HG03060 (cell line): Measurements from ENCODE around the gene ZC3H13.
"Not testable (repeated sequence)": the region's sequence is repeated elsewhere in the genome, so short reads cannot be mapped to it uniquely, and the experiment has no call there.

Experiments
- ATAC-seq: cut with Tn5 transposase; IDR thresholded peaks from one replicate; pipeline ENCODE4 v1.9.1; 2021; ENCODE audit warnings: low read depth, moderate number of reproducible peaks; ENCODE audit not compliant: unreplicated experiment

ZC3H13 gene

GRCh38 chr13:46010148-46010547 is 42.4 kb downstream of the ZC3H13 start:
- ATAC-seq = no peak

GRCh38 chr13:46008631-46009030 is 43.9 kb downstream of the ZC3H13 start:
- no peak for ATAC-seq

- no peak for ATAC-seq
Measured at GRCh38 chr13:46006688-46007452, 45.7 kb downstream of the ZC3H13 start.

- ATAC-seq = no peak
Measured at GRCh38 chr13:46004491-46004890, 48.1 kb downstream of the ZC3H13 start.

- ATAC-seq = no peak
Measured at GRCh38 chr13:45996631-45997030, 55.9 kb downstream of the ZC3H13 start.

GRCh38 chr13:45995245-45995644 is 57.3 kb downstream of the ZC3H13 start:
- ATAC-seq = no peak

- no peak for ATAC-seq
Measured at GRCh38 chr13:45994752-45995151, 57.8 kb downstream of the ZC3H13 start.

GRCh38 chr13:45989607-45990006 is 62.9 kb downstream of the ZC3H13 start:
- ATAC-seq = no peak

GRCh38 chr13:45981127-45981526 is 71.4 kb downstream of the ZC3H13 start:
- ATAC-seq = not testable (repeated sequence)

- no peak for ATAC-seq
Measured at GRCh38 chr13:45975337-45975736, 77.2 kb downstream of the ZC3H13 start.

GRCh38 chr13:45974500-45974899 is 78.0 kb downstream of the ZC3H13 start:
- ATAC-seq = no peak

GRCh38 chr13:45967589-45967988 is 85.0 kb downstream of the ZC3H13 start:
- no peak for ATAC-seq

GRCh38 chr13:45966715-45967114 is 85.8 kb downstream of the ZC3H13 start:
- no peak for ATAC-seq

- no peak for ATAC-seq
Measured at GRCh38 chr13:45961468-45961867, 91.1 kb downstream of the ZC3H13 start.

GRCh38 chr13:45954836-45955800 is 97.4 kb downstream of the ZC3H13 start:
- ATAC-seq = no peak

- ATAC-seq = no peak
Measured at GRCh38 chr13:45953082-45953481, 99.5 kb downstream of the ZC3H13 start.

GRCh38 chr13:45951724-45952123 is 100.8 kb downstream of the ZC3H13 start:
- ATAC-seq = no peak

- ATAC-seq = no peak
Measured at GRCh38 chr13:45951166-45951565, 101.4 kb downstream of the ZC3H13 start.

GRCh38 chr13:45950386-45951000 is 102.1 kb downstream of the ZC3H13 start:
- ATAC-seq = no peak

GRCh38 chr13:45949161-45949560 is 103.4 kb downstream of the ZC3H13 start:
- ATAC-seq = no peak

- ATAC-seq = no peak
Measured at GRCh38 chr13:45943965-45944364, 108.6 kb downstream of the ZC3H13 start.
